Measurements from ENCODE around the gene HIVEP3. TPM values are rescaled to one million over a fixed set of nuclear protein-coding genes. Genes with fewer than 3 reads are reported as not detected.

HIVEP3 gene
- total RNA-seq, 1 donor from 2014 or later: 8.9 TPM

GRCh38 chr1:41498804-41499203 lies 419.9 kb downstream of the HIVEP3 start:
- TF ChIP-seq, protein P1, sequence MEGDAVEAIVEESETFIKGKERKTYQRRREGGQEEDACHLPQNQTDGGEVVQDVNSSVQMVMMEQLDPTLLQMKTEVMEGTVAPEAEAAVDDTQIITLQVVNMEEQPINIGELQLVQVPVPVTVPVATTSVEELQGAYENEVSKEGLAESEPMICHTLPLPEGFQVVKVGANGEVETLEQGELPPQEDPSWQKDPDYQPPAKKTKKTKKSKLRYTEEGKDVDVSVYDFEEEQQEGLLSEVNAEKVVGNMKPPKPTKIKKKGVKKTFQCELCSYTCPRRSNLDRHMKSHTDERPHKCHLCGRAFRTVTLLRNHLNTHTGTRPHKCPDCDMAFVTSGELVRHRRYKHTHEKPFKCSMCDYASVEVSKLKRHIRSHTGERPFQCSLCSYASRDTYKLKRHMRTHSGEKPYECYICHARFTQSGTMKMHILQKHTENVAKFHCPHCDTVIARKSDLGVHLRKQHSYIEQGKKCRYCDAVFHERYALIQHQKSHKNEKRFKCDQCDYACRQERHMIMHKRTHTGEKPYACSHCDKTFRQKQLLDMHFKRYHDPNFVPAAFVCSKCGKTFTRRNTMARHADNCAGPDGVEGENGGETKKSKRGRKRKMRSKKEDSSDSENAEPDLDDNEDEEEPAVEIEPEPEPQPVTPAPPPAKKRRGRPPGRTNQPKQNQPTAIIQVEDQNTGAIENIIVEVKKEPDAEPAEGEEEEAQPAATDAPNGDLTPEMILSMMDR (IDR thresholded peaks at IDR 0.05; ENCODE audit: insufficient read depth, low read depth, low read length): no peak
- no peak for TF ChIP-seq EZH2 (IDR thresholded peaks at IDR 0.05; ENCODE audit: insufficient read depth, low read length)
- Mint-ChIP-seq H3K27ac (ENCODE audit: unreplicated experiment) (peak overlapping the region; percentile 26), H3K9me3 (ENCODE audit: unreplicated experiment) (peaks cover 2% of the 10 kb centered on the region), H3K4me3 (ENCODE audit: unreplicated experiment) (no peak overlapping the region), H3K27me3 (ENCODE audit: low read depth, unreplicated experiment) (peaks cover 7% of the 10 kb centered on the region), H3K36me3 (ENCODE audit: low read depth, unreplicated experiment) (no peaks in the 10 kb centered on the region), H3K4me1 (ENCODE audit: low read depth, unreplicated experiment) (peaks cover 28% of the 10 kb centered on the region)
- no peaks in the 10 kb centered on the region for H3K27me3 ChIP-seq (ENCODE audit: insufficient read depth, low read length)
- peak overlapping the region; percentile 28 for H3K4me2 ChIP-seq (ENCODE audit: low read length)
- no peaks in the 10 kb centered on the region for H3K79me2 ChIP-seq (ENCODE audit: insufficient read depth, low read length)
- H3K36me3 ChIP-seq (ENCODE audit: insufficient read depth, low read length): no peaks in the 10 kb centered on the region
- H3K4me1 ChIP-seq (ENCODE audit: insufficient read depth, low read length): peaks cover 46% of the 10 kb centered on the region
- H3K27ac ChIP-seq (ENCODE audit: low read depth, low read length): no peak overlapping the region
- DNase-seq (ENCODE audit: low read depth): no peak
- H2AFZ ChIP-seq (ENCODE audit: low read depth, low read length): no peak overlapping the region
- H3K4me3 ChIP-seq (ENCODE audit: insufficient read depth, low read depth, low read length): no peak overlapping the region
- no peak overlapping the region for H3K9ac ChIP-seq (ENCODE audit: low read length)
- H3K9me3 ChIP-seq (ENCODE audit: insufficient read depth, low read depth, low read length): no peaks in the 10 kb centered on the region
- FAIRE-seq: no peak
- no peaks in the 10 kb centered on the region for H4K20me1 ChIP-seq (ENCODE audit: insufficient read depth, low read length)

DNA sequence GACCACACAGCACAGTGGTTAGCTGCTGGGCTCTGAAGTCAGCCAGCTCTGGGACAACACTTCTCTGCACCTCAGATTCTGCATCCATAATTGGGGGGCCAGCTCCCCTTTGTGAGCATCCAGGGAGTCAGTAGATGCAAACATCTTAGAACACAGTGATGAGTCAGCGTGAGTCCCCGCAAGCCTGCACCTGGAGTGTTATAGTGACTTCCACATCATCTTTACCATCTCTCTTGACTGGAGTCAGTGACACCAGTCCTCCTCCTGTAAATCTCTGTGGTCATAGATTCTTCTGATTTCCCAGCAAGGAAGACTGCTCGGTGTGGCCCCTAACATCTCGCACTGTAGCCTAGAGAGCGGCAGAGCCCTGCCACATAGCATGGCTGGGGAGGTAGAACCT lies 420.3 kb downstream of the HIVEP3 start:
- FAIRE-seq (no peak), DNase-seq (ENCODE audit: low read depth) (no peak)
- H3K9ac ChIP-seq (ENCODE audit: low read length): no peak overlapping the region
- Mint-ChIP-seq H3K27ac (ENCODE audit: unreplicated experiment) (peak overlapping the region; percentile 26), H3K4me1 (ENCODE audit: low read depth, unreplicated experiment) (peaks cover 24% of the 10 kb centered on the region), H3K9me3 (ENCODE audit: unreplicated experiment) (peaks cover 2% of the 10 kb centered on the region), H3K4me3 (ENCODE audit: unreplicated experiment) (no peak overlapping the region), H3K27me3 (ENCODE audit: low read depth, unreplicated experiment) (peaks cover 7% of the 10 kb centered on the region), H3K36me3 (ENCODE audit: low read depth, unreplicated experiment) (no peaks in the 10 kb centered on the region)
- no peaks in the 10 kb centered on the region for H3K27me3 ChIP-seq (ENCODE audit: insufficient read depth, low read length)
- H3K27ac ChIP-seq (ENCODE audit: low read depth, low read length): no peak overlapping the region
- no peak overlapping the region for H2AFZ ChIP-seq (ENCODE audit: low read depth, low read length)
- TF ChIP-seq EZH2 (IDR thresholded peaks at IDR 0.05; ENCODE audit: insufficient read depth, low read length): no peak
- TF ChIP-seq, protein P1 (IDR thresholded peaks at IDR 0.05; ENCODE audit: insufficient read depth, low read depth, low read length): no peak
- H3K9me3 ChIP-seq (ENCODE audit: insufficient read depth, low read depth, low read length): no peaks in the 10 kb centered on the region
- H3K79me2 ChIP-seq (ENCODE audit: insufficient read depth, low read length): no peaks in the 10 kb centered on the region
- H3K36me3 ChIP-seq (ENCODE audit: insufficient read depth, low read length): no peaks in the 10 kb centered on the region
- H4K20me1 ChIP-seq (ENCODE audit: insufficient read depth, low read length): no peaks in the 10 kb centered on the region
- peaks cover 51% of the 10 kb centered on the region for H3K4me1 ChIP-seq (ENCODE audit: insufficient read depth, low read length)
- no peak overlapping the region for H3K4me3 ChIP-seq (ENCODE audit: insufficient read depth, low read depth, low read length)
- H3K4me2 ChIP-seq (ENCODE audit: low read length): peak overlapping the region; percentile 28

DNA sequence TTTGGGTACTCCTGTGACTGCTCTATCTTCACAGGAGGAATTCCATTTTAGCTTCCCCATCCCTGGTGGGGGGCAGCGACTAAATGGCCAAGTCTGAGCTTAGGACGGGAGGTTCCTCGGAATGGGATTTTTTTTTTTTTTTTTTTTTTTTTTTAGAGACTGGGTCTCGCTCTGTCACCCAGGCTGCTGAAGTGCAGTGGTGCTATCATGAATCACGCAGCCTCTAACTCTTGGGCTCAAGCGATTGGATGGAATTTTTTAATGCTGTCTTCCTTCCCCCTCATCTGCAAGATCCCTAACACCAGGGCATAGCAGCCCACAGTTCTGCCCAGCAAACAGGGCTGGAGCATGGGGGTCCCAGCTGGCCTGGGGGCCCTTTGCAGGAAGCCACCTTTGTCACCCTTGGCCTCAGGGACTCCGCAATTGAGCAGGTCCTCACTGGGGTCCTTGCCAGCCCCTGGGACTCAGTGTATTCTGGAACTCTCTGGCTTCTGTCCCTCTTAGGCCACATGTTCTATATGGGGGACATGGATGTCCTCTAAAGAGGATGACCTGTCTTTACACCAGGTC lies 421.2 kb downstream of the HIVEP3 start:
- no peak overlapping the region for H3K27ac Mint-ChIP-seq (ENCODE audit: unreplicated experiment)
- no peak for TF ChIP-seq EZH2 (IDR thresholded peaks at IDR 0.05; ENCODE audit: insufficient read depth, low read length)
- TF ChIP-seq, protein P1 (IDR thresholded peaks at IDR 0.05; ENCODE audit: insufficient read depth, low read depth, low read length): no peak
- Histone ChIP-seq H3K27ac (ENCODE audit: low read depth, low read length) (no peak overlapping the region), H3K4me2 (ENCODE audit: low read length) (no peak overlapping the region), H3K4me3 (ENCODE audit: insufficient read depth, low read depth, low read length) (no peak overlapping the region), H3K27me3 (ENCODE audit: insufficient read depth, low read length) (no peaks in the 10 kb centered on the region), H3K4me1 (ENCODE audit: insufficient read depth, low read length) (peaks cover 59% of the 10 kb centered on the region), H3K36me3 (ENCODE audit: insufficient read depth, low read length) (no peaks in the 10 kb centered on the region), H4K20me1 (ENCODE audit: insufficient read depth, low read length) (no peaks in the 10 kb centered on the region), H3K9ac (ENCODE audit: low read length) (no peak overlapping the region), H2AFZ (ENCODE audit: low read depth, low read length) (no peak overlapping the region), H3K79me2 (ENCODE audit: insufficient read depth, low read length) (no peaks in the 10 kb centered on the region), H3K9me3 (ENCODE audit: insufficient read depth, low read depth, low read length) (no peaks in the 10 kb centered on the region)
- no peak for DNase-seq (ENCODE audit: low read depth)
- peaks cover 24% of the 10 kb centered on the region for H3K4me1 Mint-ChIP-seq (ENCODE audit: low read depth, unreplicated experiment)
- no peak overlapping the region for H3K4me3 Mint-ChIP-seq (ENCODE audit: unreplicated experiment)
- H3K9me3 Mint-ChIP-seq (ENCODE audit: unreplicated experiment): peaks cover 2% of the 10 kb centered on the region
- H3K36me3 Mint-ChIP-seq (ENCODE audit: low read depth, unreplicated experiment): no peaks in the 10 kb centered on the region
- no peak for FAIRE-seq
- peaks cover 7% of the 10 kb centered on the region for H3K27me3 Mint-ChIP-seq (ENCODE audit: low read depth, unreplicated experiment)

All from astrocyte (in vitro differentiated cells and primary cell).